ENCODE data around the gene CFAP68. TPM values are rescaled to one million over a fixed set of nuclear protein-coding genes. Genes with fewer than 3 reads are reported as not detected.

CFAP68 gene
- total and polyA plus RNA-seq, 2 of the 13 experiments (the other 11 are each of a cell fraction or from before 2014, with no cell fraction given): 22.2 to 25.6 TPM

- TF ChIP-seq ATAD3A (CRISPR knock-in tag; IDR thresholded peaks at IDR 0.05) (no peak), ZSCAN30 (CRISPR knock-in tag; IDR thresholded peaks at IDR 0.05) (no peak), ZHX2 (IDR thresholded peaks at IDR 0.05; ENCODE audit: low read depth) (peak; percentile 97), ZHX2 (CRISPR knock-in tag; IDR thresholded peaks at IDR 0.05; ENCODE audit: borderline replicate concordance) (no peak), PITX1 (CRISPR knock-in tag; IDR thresholded peaks at IDR 0.05) (peak; percentile 82; the same call in 1 of the 2 replicates), ZNF446 (CRISPR knock-in tag; IDR thresholded peaks at IDR 0.05) (no peak), POLR2AphosphoS5 (IDR thresholded peaks at IDR 0.05; ENCODE audit: low read depth, low read length) (peak; percentile 67), ZNF589 (CRISPR knock-in tag; conservative IDR thresholded peaks at IDR 0.05) (no peak), RFXANK (CRISPR knock-in tag; IDR thresholded peaks at IDR 0.05) (no peak), EZH2 (conservative IDR thresholded peaks at IDR 0.05; ENCODE audit: low read depth, low read length) (no peak), TAF1 (CRISPR knock-in tag; IDR thresholded peaks at IDR 0.05) (no peak; the same call in 1 of the 2 replicates), ZFP1 (CRISPR knock-in tag; IDR thresholded peaks at IDR 0.05) (no peak; the same call in 1 of the 2 replicates), ZBTB14 (CRISPR knock-in tag; IDR thresholded peaks at IDR 0.05) (0 out of 2 replicates have a peak, but pooled peaks have one; percentile 29), ZNF841 (CRISPR knock-in tag; IDR thresholded peaks at IDR 0.05; ENCODE audit: borderline replicate concordance) (no peak), ZNF451 (CRISPR knock-in tag; IDR thresholded peaks at IDR 0.05) (no peak), BRF2 (CRISPR knock-in tag; IDR thresholded peaks at IDR 0.05) (no peak), PRMT3 (CRISPR knock-in tag; IDR thresholded peaks at IDR 0.05; ENCODE audit: borderline replicate concordance, low read depth) (no peak), ZNF337 (CRISPR knock-in tag; IDR thresholded peaks at IDR 0.05; ENCODE audit: borderline replicate concordance, low read depth) (0 out of 2 replicates have a peak, but pooled peaks have one; percentile 43), ATM (IDR thresholded peaks at IDR 0.05; ENCODE audit: borderline replicate concordance) (no peak)
- TF ChIP-seq, protein P1, sequence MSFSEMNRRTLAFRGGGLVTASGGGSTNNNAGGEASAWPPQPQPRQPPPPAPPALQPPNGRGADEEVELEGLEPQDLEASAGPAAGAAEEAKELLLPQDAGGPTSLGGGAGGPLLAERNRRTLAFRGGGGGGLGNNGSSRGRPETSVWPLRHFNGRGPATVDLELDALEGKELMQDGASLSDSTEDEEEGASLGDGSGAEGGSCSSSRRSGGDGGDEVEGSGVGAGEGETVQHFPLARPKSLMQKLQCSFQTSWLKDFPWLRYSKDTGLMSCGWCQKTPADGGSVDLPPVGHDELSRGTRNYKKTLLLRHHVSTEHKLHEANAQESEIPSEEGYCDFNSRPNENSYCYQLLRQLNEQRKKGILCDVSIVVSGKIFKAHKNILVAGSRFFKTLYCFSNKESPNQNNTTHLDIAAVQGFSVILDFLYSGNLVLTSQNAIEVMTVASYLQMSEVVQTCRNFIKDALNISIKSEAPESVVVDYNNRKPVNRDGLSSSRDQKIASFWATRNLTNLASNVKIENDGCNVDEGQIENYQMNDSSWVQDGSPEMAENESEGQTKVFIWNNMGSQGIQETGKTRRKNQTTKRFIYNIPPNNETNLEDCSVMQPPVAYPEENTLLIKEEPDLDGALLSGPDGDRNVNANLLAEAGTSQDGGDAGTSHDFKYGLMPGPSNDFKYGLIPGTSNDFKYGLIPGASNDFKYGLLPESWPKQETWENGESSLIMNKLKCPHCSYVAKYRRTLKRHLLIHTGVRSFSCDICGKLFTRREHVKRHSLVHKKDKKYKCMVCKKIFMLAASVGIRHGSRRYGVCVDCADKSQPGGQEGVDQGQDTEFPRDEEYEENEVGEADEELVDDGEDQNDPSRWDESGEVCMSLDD (CRISPR knock-in tag; IDR thresholded peaks at IDR 0.05; ENCODE audit: borderline replicate concordance): no peak
These were observed at the start of gene CFAP68, which contains the start of gene FDXACB1 (continued) for GRCh38 chr11:111878849-111879636.
